PC-9 (cell line): ENCODE results near the gene CYTH3. TPM values are rescaled to one million over a fixed set of nuclear protein-coding genes. Genes with fewer than 3 reads are reported as not detected.

ENCODE experiments used
- BruUV-seq: library from RNA; stranded (reverse); fragments of 400-500 nt; replicated peaks from 2 replicates; lab custom pipeline; 2021; lab: Mats Ljungman, UMichigan
- CTCF ChIA-PET: fragments of 300-600 bp; sonication (Branson Sonifier 250); formaldehyde crosslinking; loops from one replicate; lab custom pipeline; 2022; ENCODE audit warnings: antibody characterized with exemption; lab: Charles Lee
- POLR2A ChIA-PET: fragments of 300-600 bp; sonication (Branson Sonifier 250); formaldehyde crosslinking; loops from one replicate; lab custom pipeline; 2022; ENCODE audit warnings: antibody characterized with exemption; ENCODE audit not compliant: unreplicated experiment; lab: Charles Lee
- DNase-seq, 2 experiments: peaks; one replicate each; pipeline versions ENCODE4 v3.0.0 to v3.0.0-alpha.2; 2015 to 2022; ENCODE audit warnings: mixed read lengths in 1 of 2
- H2AFZ ChIP-seq: fragments of 200-600 bp; sonication (generic); 2 replicates; pipeline ENCODE4 v1.8.1; 2017; ENCODE audit warnings: antibody characterized with exemption
- H3F3A ChIP-seq: fragments of 200-600 bp; sonication (generic); 2 replicates; pipeline ENCODE4 v1.8.1; 2017; ENCODE audit warnings: antibody characterized with exemption, mild to moderate bottlenecking, low read depth; ENCODE audit not compliant: insufficient read depth
- H3K27ac ChIP-seq: fragments of 200-600 bp; sonication (generic); 2 replicates; pipeline ENCODE4 v1.6.1; 2016; ENCODE audit warnings: mixed run types
- H3K27me3 ChIP-seq: fragments of 200-600 bp; sonication (generic); 2 replicates; pipeline ENCODE4 v1.6.1; 2016; ENCODE audit warnings: low read depth, mixed run types; ENCODE audit not compliant: insufficient read depth
- H3K36me3 ChIP-seq: fragments of 200-600 bp; sonication (generic); 2 replicates; pipeline ENCODE4 v1.6.1; 2016; ENCODE audit warnings: low read depth, mixed run types
- H3K4me1 ChIP-seq: fragments of 200-600 bp; sonication (generic); replicated peaks from 2 replicates; pipeline ENCODE4 v1.6.1; 2016; ENCODE audit warnings: mixed run types; ENCODE audit not compliant: insufficient read depth
- H3K4me2 ChIP-seq: fragments of 200-600 bp; sonication (generic); 2 replicates; pipeline ENCODE4 v1.6.1; 2017; ENCODE audit warnings: mixed run types
- H3K4me3 ChIP-seq: fragments of 200-600 bp; sonication (generic); 2 replicates; pipeline ENCODE4 v1.6.1; 2016; ENCODE audit warnings: mixed run types
- H3K79me2 ChIP-seq: fragments of 200-600 bp; sonication (generic); 2 replicates; pipeline ENCODE4 v1.6.1; 2017; ENCODE audit warnings: low read depth, mixed run types
- H3K9me2 ChIP-seq: fragments of 200-600 bp; sonication (generic); 2 replicates; pipeline ENCODE4 v1.8.1; 2017; ENCODE audit warnings: mild to moderate bottlenecking; ENCODE audit not compliant: insufficient read depth
- H3K9me3 ChIP-seq: fragments of 200-600 bp; sonication (generic); 2 replicates; pipeline ENCODE4 v1.8.1; 2016; ENCODE audit warnings: low read depth; ENCODE audit not compliant: insufficient read depth
- H4K20me1 ChIP-seq: fragments of 200-600 bp; sonication (generic); 2 replicates; pipeline ENCODE4 v1.8.1; 2017; ENCODE audit not compliant: insufficient read depth
- EZH2 ChIP-seq: fragments of 200-600 bp; sonication (generic); IDR thresholded peaks from 2 replicates; pipeline ENCODE4 v1.8.0; 2017; ENCODE audit warnings: antibody characterized with exemption, low read depth
- intact Hi-C: fragments of 100-400 bp; cut with micrococcal nuclease; formaldehyde crosslinking; loops from one replicate; pipeline ENCODE4 v1.10.0; 2022; ENCODE audit not compliant: unreplicated experiment
- total RNA-seq: library from RNA; stranded (reverse); gene quantifications from 2 replicates; pipeline ENCODE4 v1.2.3, GENCODE V29; 2021
- TF ChIP-seq, protein P1 (sequence below): fragments of 200-600 bp; sonication (generic); conservative IDR thresholded peaks from 2 replicates; pipeline ENCODE4 v1.6.1; 2017; ENCODE audit warnings: mixed run types, antibody characterized with exemption, mild to moderate bottlenecking, moderate library complexity

The CYTH3 gene
- total RNA-seq, 1 experiment from 2014 or later = 84.4 TPM

DNA sequence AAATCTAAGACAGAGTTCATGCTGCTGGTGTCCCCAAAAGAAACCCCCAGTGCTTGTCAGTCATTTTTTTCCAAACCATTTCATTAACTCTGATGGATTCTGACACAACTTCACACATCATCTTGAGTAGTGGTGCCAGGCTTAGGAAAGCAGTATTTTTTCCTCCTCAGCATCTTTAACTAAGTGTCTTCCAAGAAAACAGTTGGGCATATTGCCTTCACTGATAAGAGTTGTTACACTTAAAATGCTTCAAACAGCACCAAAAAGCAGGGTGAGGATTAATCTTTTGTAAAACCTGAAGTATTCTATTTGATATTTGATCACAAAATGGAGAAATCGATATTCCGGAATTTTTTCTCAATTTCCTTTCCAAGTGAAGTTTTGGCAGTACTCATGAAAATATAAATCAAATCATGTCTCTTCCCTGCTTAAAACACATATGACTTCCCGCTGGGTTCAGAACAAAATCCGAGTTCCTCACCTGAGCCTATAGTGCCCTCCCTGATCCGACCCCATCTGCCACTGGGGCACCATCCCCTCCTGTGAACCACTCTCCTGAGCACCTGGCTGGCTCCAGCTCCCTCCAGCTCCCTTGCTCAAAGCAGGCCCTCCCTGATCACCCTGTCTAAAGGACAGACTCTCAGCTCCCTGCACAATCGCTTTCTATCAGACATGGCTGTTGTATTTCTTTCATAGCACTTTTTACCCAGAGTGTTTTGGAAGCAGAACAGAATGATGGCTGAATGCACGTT is 61.6 kb downstream of the CYTH3 start:
- POLR2A ChIA-PET = no interaction called here

DNA sequence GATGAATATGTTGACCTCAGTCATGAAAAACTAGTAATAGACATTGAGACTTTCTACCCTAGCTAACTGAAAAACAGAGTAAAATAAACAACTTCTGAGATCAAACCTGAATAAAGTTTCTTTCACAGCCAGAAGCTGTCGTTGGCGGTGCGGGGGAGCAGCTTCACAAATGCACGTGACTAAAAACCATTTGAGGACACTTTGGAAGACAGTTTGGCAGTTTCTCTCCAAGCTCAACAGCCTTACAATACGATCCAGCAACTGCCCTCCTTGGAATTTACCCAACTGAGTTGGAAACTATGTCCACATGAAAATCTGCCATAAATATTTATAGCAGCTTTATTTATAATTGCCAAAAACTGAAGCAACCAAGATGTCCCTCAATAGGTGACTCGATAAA is 63.1 kb downstream of the CYTH3 start:
- ChIA-PET POLR2A (interaction anchor here (0.7 kb wide), 1 partner anchor 234 kb away, joined by 4 read pairs; no protein-coding TSS in a partner anchor), CTCF (no interaction called here)
- no TSS peak for BruUV-seq
- H3K27ac ChIP-seq = no peak overlapping the region
- H3K9me2 ChIP-seq = no peaks in the 10 kb centered on the region
- no peak overlapping the region for H3K4me3 ChIP-seq
- peaks cover 30% of the 10 kb centered on the region; the same call in 1 of the 2 replicates for H3K79me2 ChIP-seq
- peaks cover 5% of the 10 kb centered on the region; the same call in 1 of the 2 replicates for H3F3A ChIP-seq
- H2AFZ ChIP-seq = no peak overlapping the region
- no peaks in the 10 kb centered on the region for H3K36me3 ChIP-seq
- H3K27me3 ChIP-seq = no peaks in the 10 kb centered on the region
- intact Hi-C loops = no loop called here
- H3K4me2 ChIP-seq = no peak overlapping the region
- H3K9me3 ChIP-seq = no peaks in the 10 kb centered on the region
- TF ChIP-seq, protein P1, sequence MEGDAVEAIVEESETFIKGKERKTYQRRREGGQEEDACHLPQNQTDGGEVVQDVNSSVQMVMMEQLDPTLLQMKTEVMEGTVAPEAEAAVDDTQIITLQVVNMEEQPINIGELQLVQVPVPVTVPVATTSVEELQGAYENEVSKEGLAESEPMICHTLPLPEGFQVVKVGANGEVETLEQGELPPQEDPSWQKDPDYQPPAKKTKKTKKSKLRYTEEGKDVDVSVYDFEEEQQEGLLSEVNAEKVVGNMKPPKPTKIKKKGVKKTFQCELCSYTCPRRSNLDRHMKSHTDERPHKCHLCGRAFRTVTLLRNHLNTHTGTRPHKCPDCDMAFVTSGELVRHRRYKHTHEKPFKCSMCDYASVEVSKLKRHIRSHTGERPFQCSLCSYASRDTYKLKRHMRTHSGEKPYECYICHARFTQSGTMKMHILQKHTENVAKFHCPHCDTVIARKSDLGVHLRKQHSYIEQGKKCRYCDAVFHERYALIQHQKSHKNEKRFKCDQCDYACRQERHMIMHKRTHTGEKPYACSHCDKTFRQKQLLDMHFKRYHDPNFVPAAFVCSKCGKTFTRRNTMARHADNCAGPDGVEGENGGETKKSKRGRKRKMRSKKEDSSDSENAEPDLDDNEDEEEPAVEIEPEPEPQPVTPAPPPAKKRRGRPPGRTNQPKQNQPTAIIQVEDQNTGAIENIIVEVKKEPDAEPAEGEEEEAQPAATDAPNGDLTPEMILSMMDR = no peak
- TF ChIP-seq EZH2 = no peak
- H3K4me1 ChIP-seq = no peaks in the 10 kb centered on the region
- peaks cover 6% of the 10 kb centered on the region; the same call in 1 of the 2 replicates for H4K20me1 ChIP-seq
- no peak for DNase-seq

More for the DNA sequence above, 61.6 kb downstream of the CYTH3 start:
- no TSS peak for BruUV-seq
- DNase-seq = no peak
- no peaks in the 10 kb centered on the region for H3K4me1 ChIP-seq
- H4K20me1 ChIP-seq = peaks cover 6% of the 10 kb centered on the region; the same call in 1 of the 2 replicates
- H3K4me2 ChIP-seq = no peak overlapping the region
- CTCF ChIA-PET = no interaction called here
- peaks cover 5% of the 10 kb centered on the region; the same call in 1 of the 2 replicates for H3F3A ChIP-seq
- H2AFZ ChIP-seq = no peak overlapping the region
- no peak overlapping the region for H3K27ac ChIP-seq
- no peaks in the 10 kb centered on the region for H3K9me3 ChIP-seq
- H3K79me2 ChIP-seq = peaks cover 30% of the 10 kb centered on the region; the same call in 1 of the 2 replicates
- TF ChIP-seq, protein P1 = no peak
- no peak for TF ChIP-seq EZH2
- no peaks in the 10 kb centered on the region for H3K27me3 ChIP-seq
- no peak overlapping the region for H3K4me3 ChIP-seq
- intact Hi-C loops = no loop called here
- no peaks in the 10 kb centered on the region for H3K9me2 ChIP-seq
- H3K36me3 ChIP-seq = no peaks in the 10 kb centered on the region

DNA sequence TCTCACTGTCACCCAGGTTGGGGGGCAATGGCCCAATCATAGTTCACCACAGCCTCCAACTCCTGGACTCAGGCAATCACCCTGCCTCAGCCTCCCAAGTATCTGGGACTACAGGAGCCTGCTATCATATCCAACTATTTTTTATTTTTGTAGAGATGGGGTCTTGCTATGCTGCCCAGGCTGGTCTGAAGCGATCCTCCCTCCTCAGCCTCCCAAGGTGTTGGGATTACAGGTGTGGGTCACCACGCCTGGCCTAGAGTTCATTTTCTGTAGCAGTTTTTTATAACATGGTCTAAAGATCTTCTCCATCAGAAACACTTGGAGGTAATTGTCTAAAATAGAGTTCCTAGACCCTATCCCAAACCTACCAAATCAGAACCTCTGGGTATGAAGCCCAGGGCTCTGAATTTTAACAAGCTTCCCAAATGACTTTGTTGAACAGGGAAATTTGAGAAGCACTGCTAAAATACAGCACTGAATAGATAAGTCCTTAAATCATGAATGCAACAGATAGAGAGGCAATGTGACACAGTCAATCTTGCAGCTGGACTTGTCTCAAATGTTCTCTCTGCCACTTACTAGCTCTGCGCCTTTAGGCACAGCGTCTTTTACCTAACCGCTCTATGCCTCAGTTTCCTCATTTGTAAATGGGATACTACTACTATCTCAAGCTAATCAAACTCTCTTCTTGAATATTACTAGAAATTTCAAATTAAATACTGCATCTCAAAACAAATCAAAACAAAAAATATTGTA is 63.7 kb downstream of the CYTH3 start:
- Histone ChIP-seq H3F3A (peaks cover 5% of the 10 kb centered on the region; the same call in 1 of the 2 replicates), H3K9me3 (no peaks in the 10 kb centered on the region), H3K36me3 (no peaks in the 10 kb centered on the region), H3K27ac (no peak overlapping the region), H3K27me3 (no peaks in the 10 kb centered on the region), H3K4me2 (no peak overlapping the region), H2AFZ (no peak overlapping the region), H3K9me2 (no peaks in the 10 kb centered on the region), H3K4me1 (no peaks in the 10 kb centered on the region), H3K79me2 (peaks cover 30% of the 10 kb centered on the region), H4K20me1 (peaks cover 6% of the 10 kb centered on the region; the same call in 1 of the 2 replicates), H3K4me3 (no peak overlapping the region)
- BruUV-seq = no TSS peak
- CTCF ChIA-PET = no interaction called here
- POLR2A ChIA-PET = interaction anchor here (0.7 kb wide), 1 partner anchor 235 kb away, joined by 4 read pairs; no protein-coding TSS in a partner anchor
- no peak for TF ChIP-seq EZH2
- TF ChIP-seq, protein P1 = no peak
- DNase-seq = no peak
- intact Hi-C loops = no loop called here
